Stomach (tissue), 9 donors: ENCODE results near the gene ENSA. TPM values are rescaled to one million over a fixed set of nuclear protein-coding genes. Genes with fewer than 3 reads are reported as not detected.
A peak's percentile ranks its signal among the peaks of the same experiment; 100 is the strongest.
"Not testable (repeated sequence)": the region's sequence is repeated elsewhere in the genome, so short reads cannot be mapped to it uniquely, and the experiment has no call there.

Experiments
- DNase-seq, 2 donors: peaks; one replicate each; pipeline versions ENCODE4 v3.0.0 to v3.0.0-alpha.2; 2013 to 2019
- H3K27ac ChIP-seq, 5 donors: fragments of 200-600 bp in 4 of 5; sonication (generic) in 4 of 5; one replicate each; pipeline ENCODE4 v1.5.1; 2013 to 2019; ENCODE audit warnings: mild to moderate bottlenecking in 1 of 5, moderate library complexity in 1 of 5
- H3K27me3 ChIP-seq, 3 donors: fragments of 200-600 bp; sonication (generic); one replicate each; pipeline ENCODE4 v1.5.1; 2017 to 2019; ENCODE audit warnings: mixed run types in 1 of 3
- H3K36me3 ChIP-seq, 4 donors: fragments of 200-600 bp; sonication (generic); 1 replicate in 3 of 4; 2 replicates in 1 of 4; pipeline ENCODE4 v1.5.1; 2016 to 2019
- H3K4me1 ChIP-seq, 4 donors: fragments of 200-600 bp; sonication (generic); one replicate each; pipeline ENCODE4 v1.5.1; 2016 to 2019
- H3K4me3 ChIP-seq, 4 donors: fragments of 200-600 bp; sonication (generic) in 3 of 4; one replicate each; pipeline ENCODE4 v1.5.1; 2016 to 2019; ENCODE audit warnings: mild to moderate bottlenecking in 1 of 4
- H3K9me3 ChIP-seq, 4 donors: fragments of 200-600 bp; sonication (generic); one replicate each; pipeline ENCODE4 v1.5.1; 2016 to 2019
- EP300 ChIP-seq: sonication (generic); formaldehyde crosslinking; IDR thresholded peaks from one replicate; pipeline ENCODE4 v1.6.1; 2017; ENCODE audit warnings: antibody characterized with exemption
- POLR2A ChIP-seq, 4 donors: fragments of 450-650 bp; IDR thresholded peaks; one replicate each; pipeline ENCODE4 v1.6.1; 2016; ENCODE audit warnings: antibody characterized with exemption in 4 of 4, control low read depth in 2 of 4, mild to moderate bottlenecking in 1 of 4, moderate library complexity in 1 of 4
- POLR2AphosphoS5 ChIP-seq, 3 donors: sonication (generic); formaldehyde crosslinking; IDR thresholded peaks; one replicate each; pipeline ENCODE4 v1.6.1; 2016; ENCODE audit warnings: antibody characterized with exemption in 3 of 3
- WGBS, 5 donors: extraction: QIAGEN DNeasy Blood & Tissue Kit in 3 of 5; methylation state at CpG; one replicate each; pipeline versions ENCODE4 v1.1.5 to v1.1.7; 2013 to 2018; 5-methylcytosine and 5-hydroxymethylcytosine counted together
- intact Hi-C: fragments of 100-400 bp; cut with DNase I; formaldehyde crosslinking; loops from one replicate; pipeline ENCODE4 v1.15.1; 2023; ENCODE audit warnings: low total_unique reads
- polyA plus RNA-seq, 3 donors: library from polyadenylated mRNA; stranded (reverse); fragments of 200-250 nt; gene quantifications; one replicate each; pipeline ENCODE4 v1.2.3, GENCODE V29; 2013
- small RNA-seq, 4 donors: library from RNA; depleted of rRNA; stranded (forward); fragments of <200 nt; gene quantifications; one replicate each; pipeline ENCODE3, GENCODE V24; 2016
- total RNA-seq, 5 donors: library from RNA; depleted of rRNA; stranded (reverse); fragments of >200 nt; gene quantifications; one replicate each; pipeline versions ENCODE4 v1.1.0 to v1.2.3, GENCODE V29; 2014 to 2016
- TF ChIP-seq, protein P1 (sequence below), 7 experiments: fragments of 450-650 bp in 4 of 7; fragments of 200-600 bp in 3 of 7; sonication (generic) in 3 of 7; IDR thresholded peaks; one replicate each; pipeline ENCODE4 v1.5.1; 2016 to 2019; ENCODE audit warnings: antibody characterized with exemption in 7 of 7, control low read depth in 2 of 7, mild to moderate bottlenecking in 1 of 7
- donor health status: healthy with polysubstance abuse.
- donor health status: Bipolar disorder and iron deficiency.
- donor health status: healthy.

Gene ENSA
- total and polyA plus RNA-seq, 8 donors: 106 to 349 (median 142) TPM

DNA sequence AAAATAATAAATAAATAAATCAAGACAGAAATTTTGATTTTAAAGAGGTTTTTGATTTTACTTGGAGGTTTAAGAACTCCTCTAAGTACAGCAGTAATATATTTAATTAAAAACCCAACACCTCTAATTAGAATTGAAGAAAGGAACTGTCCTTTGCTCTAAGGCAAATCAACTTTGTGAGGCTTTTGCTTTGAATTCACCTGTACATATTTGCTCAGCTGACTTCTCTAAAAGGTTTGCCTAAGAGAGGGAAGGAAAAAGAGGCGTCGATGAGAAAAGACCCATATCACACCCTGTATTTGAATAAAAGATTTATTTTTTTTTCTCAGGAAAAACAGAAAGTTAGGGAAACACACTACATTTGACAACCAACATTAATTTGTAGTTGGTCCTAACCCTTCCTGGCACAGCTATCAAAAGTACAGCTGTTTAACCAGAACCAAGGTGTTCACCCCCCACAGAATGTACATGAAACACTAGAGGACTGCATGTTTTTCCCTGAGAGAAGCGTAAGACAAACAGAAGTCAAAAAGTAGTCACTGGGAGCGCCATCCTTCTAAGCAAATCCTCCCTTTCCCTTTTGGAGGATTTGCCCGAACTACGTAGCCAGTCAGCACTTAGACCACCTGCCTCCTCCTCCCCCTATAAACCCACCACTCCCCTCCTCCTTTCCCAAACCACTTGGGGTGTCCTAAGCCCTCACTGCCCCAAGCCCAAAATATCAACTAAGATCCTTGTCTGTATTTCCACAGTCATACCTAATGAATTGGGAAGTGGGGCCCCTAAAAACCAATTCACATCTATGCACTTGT is 54.9 kb downstream of the ENSA start:
- peak in 1 of 2 donors; percentile 38 for DNase-seq
- Histone ChIP-seq H3K9me3 (no peaks in the 10 kb centered on the region), H3K27ac (peak overlapping the region; percentile 82 to 100 (median 100)), H3K4me1 (peaks cover 62 to 69% (median 66%) of the 10 kb centered on the region in 4 donors), H3K36me3 (peaks cover 60 to 81% (median 73%) of the 10 kb centered on the region in 4 donors), H3K4me3 (peak overlapping the region; percentile 74 to 99 (median 88)), H3K27me3 (no peaks in the 10 kb centered on the region)
- intact Hi-C loops: no loop called here
- WGBS, 5 donors: 22 to 37% (median 27%) methylated on average over 6 of the region's 6 CpGs
- no peak for TF ChIP-seq EP300
- TF ChIP-seq POLR2AphosphoS5 (IDR thresholded peaks at IDR 0.05): peak in 2 of 3 donors; percentile 46 to 67

DNA sequence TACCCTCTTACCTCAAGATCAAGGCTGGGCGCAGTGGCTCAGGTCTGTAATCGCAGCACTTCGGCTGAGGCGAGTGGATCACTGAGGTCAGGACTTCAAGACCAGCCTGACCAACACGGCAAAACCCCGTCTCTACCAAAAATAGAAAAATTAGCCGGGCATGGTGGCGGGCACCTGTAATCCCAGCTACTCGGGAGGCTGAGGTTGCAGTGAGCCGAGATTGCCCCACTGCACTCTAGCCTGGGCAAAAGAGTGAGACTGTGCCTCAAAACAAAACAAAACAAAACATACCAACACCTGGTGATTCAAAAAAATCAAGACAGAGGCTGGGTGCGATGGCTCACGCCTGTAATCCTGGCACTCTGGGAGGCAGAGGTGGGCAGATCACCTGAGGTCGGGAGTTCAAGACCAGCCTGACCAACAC is 55.8 kb downstream of the ENSA start:
- intact Hi-C loops, H3K9me3 ChIP-seq, H3K27me3 ChIP-seq: not testable (repeated sequence)
- TF ChIP-seq POLR2AphosphoS5 (IDR thresholded peaks at IDR 0.05) (peak in 2 of 3 donors; percentile 67 to 68), POLR2A (IDR thresholded peaks at IDR 0.05) (peak in 1 of 4 donors; percentile 43)
- 64 to 82% (median 76%) methylated on average over 13 of the region's 13 CpGs for WGBS, 5 donors
- peak in 1 of 2 donors; percentile 13 for DNase-seq
- Histone ChIP-seq H3K27ac (peak overlapping the region; percentile 21 to 100 (median 100)), H3K4me3 (peak overlapping the region in 3 of 4 donors; percentile 8 to 95 (median 80)), H3K36me3 (peaks cover 57 to 82% (median 73%) of the 10 kb centered on the region in 4 donors), H3K4me1 (peaks cover 70 to 77% (median 74%) of the 10 kb centered on the region in 4 donors)

DNA sequence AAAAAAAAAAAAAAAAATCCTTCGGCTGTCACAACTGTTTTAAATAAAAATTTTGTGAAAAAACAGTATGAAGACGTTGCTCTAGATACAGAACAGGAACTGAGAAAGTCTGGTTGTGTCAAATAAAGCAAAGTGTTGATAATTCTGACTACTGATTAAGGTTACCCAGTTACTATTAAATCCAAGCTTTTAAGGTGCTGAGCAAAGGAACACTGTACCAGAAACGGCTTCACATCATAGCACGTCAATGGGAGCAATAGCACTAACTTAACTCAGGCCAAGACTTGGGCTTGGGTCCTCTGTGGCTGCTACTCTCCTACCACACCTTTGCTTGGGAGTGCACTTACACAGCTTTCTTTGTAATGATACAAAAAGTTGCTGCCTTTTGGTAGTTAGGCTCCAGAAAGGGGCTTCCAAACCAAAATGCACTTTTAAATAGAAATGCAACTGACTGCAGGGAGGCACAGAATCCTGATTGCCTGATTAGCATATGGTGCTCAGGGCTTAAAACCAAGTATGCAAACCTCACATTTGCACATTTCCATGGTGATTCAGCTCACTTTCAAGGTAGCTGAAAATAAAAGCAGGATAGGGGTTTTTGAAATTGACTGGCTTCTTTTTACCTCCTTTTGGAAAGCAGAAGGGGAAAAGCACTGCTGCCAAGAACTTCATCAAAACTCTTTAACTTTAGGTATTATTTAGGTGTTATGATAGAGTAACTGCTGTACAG is 56.3 kb downstream of the ENSA start:
- H3K36me3 ChIP-seq: peaks cover 56 to 82% (median 73%) of the 10 kb centered on the region in 4 donors
- no peaks in the 10 kb centered on the region for H3K9me3 ChIP-seq
- TF ChIP-seq POLR2AphosphoS5 (IDR thresholded peaks at IDR 0.05): peak in 2 of 3 donors; percentile 61 to 62
- TF ChIP-seq, protein P1, sequence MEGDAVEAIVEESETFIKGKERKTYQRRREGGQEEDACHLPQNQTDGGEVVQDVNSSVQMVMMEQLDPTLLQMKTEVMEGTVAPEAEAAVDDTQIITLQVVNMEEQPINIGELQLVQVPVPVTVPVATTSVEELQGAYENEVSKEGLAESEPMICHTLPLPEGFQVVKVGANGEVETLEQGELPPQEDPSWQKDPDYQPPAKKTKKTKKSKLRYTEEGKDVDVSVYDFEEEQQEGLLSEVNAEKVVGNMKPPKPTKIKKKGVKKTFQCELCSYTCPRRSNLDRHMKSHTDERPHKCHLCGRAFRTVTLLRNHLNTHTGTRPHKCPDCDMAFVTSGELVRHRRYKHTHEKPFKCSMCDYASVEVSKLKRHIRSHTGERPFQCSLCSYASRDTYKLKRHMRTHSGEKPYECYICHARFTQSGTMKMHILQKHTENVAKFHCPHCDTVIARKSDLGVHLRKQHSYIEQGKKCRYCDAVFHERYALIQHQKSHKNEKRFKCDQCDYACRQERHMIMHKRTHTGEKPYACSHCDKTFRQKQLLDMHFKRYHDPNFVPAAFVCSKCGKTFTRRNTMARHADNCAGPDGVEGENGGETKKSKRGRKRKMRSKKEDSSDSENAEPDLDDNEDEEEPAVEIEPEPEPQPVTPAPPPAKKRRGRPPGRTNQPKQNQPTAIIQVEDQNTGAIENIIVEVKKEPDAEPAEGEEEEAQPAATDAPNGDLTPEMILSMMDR (IDR thresholded peaks at IDR 0.05): no peak
- peak overlapping the region in 3 of 4 donors; percentile 8 to 95 (median 80) for H3K4me3 ChIP-seq
- peaks cover 74 to 83% (median 78%) of the 10 kb centered on the region in 4 donors for H3K4me1 ChIP-seq
- H3K27me3 ChIP-seq: no peaks in the 10 kb centered on the region
- H3K27ac ChIP-seq: peak overlapping the region; percentile 13 to 100 (median 100)
- intact Hi-C loops: no loop called here
- peak in 1 of 2 donors; percentile 13 for DNase-seq
- WGBS, 5 donors: 39 to 67% (median 45%) methylated on average over 4 of the region's 4 CpGs

Small RNA genes within 50 kb of the gene (small RNA-seq; reads per million reads assigned to genes)
- gene RF00015 (0 reads per million in 4 donors), gene RF00561 (0 to 0.10 (median 0) reads per million in 4 donors)

Other genes starting within 250 kb of the ENSA start
- 10 to 100 TPM in 2 of 5 donors, 1 to 10 TPM in 3; 3.5 to 46.2 (median 5.8) TPM for gene TARS2, start 142.2 kb downstream of the ENSA start, total RNA-seq
- 10 to 100 TPM in 2 of 3 donors, 1 to 10 TPM in 1; 9.6 to 14.8 (median 12.4) TPM for gene TARS2, start 142.2 kb downstream of the ENSA start, polyA plus RNA-seq
- gene ECM1, start 121.5 kb downstream of the ENSA start, total RNA-seq: 10 to 100 TPM in 2 of 5 donors, 1 to 10 TPM in 3; 1.7 to 29.3 (median 6.5) TPM
- gene ECM1, start 121.5 kb downstream of the ENSA start, polyA plus RNA-seq: 100 to 1,000 TPM in 1 of 3 donors, 1 to 10 TPM in 2; 3.1 to 345 (median 6.8) TPM
- not detected for gene FALEC, start 113.9 kb downstream of the ENSA start, total RNA-seq
- gene FALEC, start 113.9 kb downstream of the ENSA start, polyA plus RNA-seq: under 1 TPM in 1 of 3 donors, not detected in 2; 0.93 TPM
- 10 to 100 TPM in 3 of 5 donors, 1 to 10 TPM in 2; 4.9 to 32.3 (median 11.7) TPM for gene ADAMTSL4, start 80.2 kb downstream of the ENSA start, total RNA-seq
- gene ADAMTSL4, start 80.2 kb downstream of the ENSA start, polyA plus RNA-seq: 10 to 100 TPM in 1 of 3 donors, 1 to 10 TPM in 2; 7.5 to 54.2 (median 8.7) TPM
- 100 to 1,000 TPM in 4 of 5 donors, 10 to 100 TPM in 1; 87.5 to 330 (median 142) TPM for gene MCL1, start 50.0 kb downstream of the ENSA start, total RNA-seq
- gene MCL1, start 50.0 kb downstream of the ENSA start, polyA plus RNA-seq: 100 to 1,000 TPM in 2 of 3 donors, 10 to 100 TPM in 1; 77.7 to 127 (median 115) TPM
- 10 to 100 TPM; 13.4 to 33.4 (median 16.8) TPM for gene GOLPH3L, start 67.5 kb upstream of the ENSA start, total RNA-seq
- gene GOLPH3L, start 67.5 kb upstream of the ENSA start, polyA plus RNA-seq: 10 to 100 TPM; 13.2 to 30.9 (median 18.6) TPM
- 10 to 100 TPM in 1 of 5 donors, under 1 TPM in 1, not detected in 3; 0.55 to 37.1 TPM for gene HORMAD1, start 91.3 kb upstream of the ENSA start, total RNA-seq
- gene HORMAD1, start 91.3 kb upstream of the ENSA start, polyA plus RNA-seq: under 1 TPM in 1 of 3 donors, not detected in 2; 0.13 TPM
- 100 to 1,000 TPM in 2 of 5 donors, 10 to 100 TPM in 2, 1 to 10 TPM in 1; 5.8 to 194 (median 54.8) TPM for gene CTSS, start 136.2 kb upstream of the ENSA start, total RNA-seq
- 10 to 100 TPM; 16.2 to 39.9 (median 17.7) TPM for gene CTSS, start 136.2 kb upstream of the ENSA start, polyA plus RNA-seq
- 10 to 100 TPM in 3 of 5 donors, 1 to 10 TPM in 2; 7.6 to 49.8 (median 12.2) TPM for gene CTSK, start 178.6 kb upstream of the ENSA start, total RNA-seq
- gene CTSK, start 178.6 kb upstream of the ENSA start, polyA plus RNA-seq: 10 to 100 TPM; 12.5 to 17.3 (median 14.8) TPM
- 10 to 100 TPM; 23.8 to 64.7 (median 53.1) TPM for gene ARNT, start 247.0 kb upstream of the ENSA start, total RNA-seq
- gene ARNT, start 247.0 kb upstream of the ENSA start, polyA plus RNA-seq: 10 to 100 TPM in 2 of 3 donors, 1 to 10 TPM in 1; 8.9 to 20.2 (median 19.7) TPM